Neural progenitor cell (in vitro differentiated cells): ENCODE measurements around the gene PTHLH. TPM values are rescaled to one million over a fixed set of nuclear protein-coding genes. Genes with fewer than 3 reads are reported as not detected.

Source experiments
- DNase-seq: peaks from one replicate; pipeline ENCODE4 v3.0.0-alpha.2; 2016; ENCODE audit warnings: low spot score
- H2AFZ ChIP-seq: fragments of 200-600 bp; sonication (generic); replicated peaks from 2 replicates; pipeline ENCODE4 v1.6.1; 2016; ENCODE audit warnings: antibody characterized with exemption
- H3F3A ChIP-seq: fragments of 200-600 bp; sonication (generic); 2 replicates; pipeline ENCODE4 v1.6.1; 2016; ENCODE audit warnings: antibody characterized with exemption, low read depth
- H3K27ac ChIP-seq: fragments of 200-600 bp; sonication (generic); 2 replicates; pipeline ENCODE4 v1.5.1; 2016; ENCODE audit warnings: mild to moderate bottlenecking
- H3K27me3 ChIP-seq: fragments of 200-600 bp; sonication (generic); 2 replicates; pipeline ENCODE4 v1.6.1; 2016; ENCODE audit warnings: mild to moderate bottlenecking, moderate library complexity
- H3K36me3 ChIP-seq: fragments of 200-600 bp; sonication (generic); 2 replicates; pipeline ENCODE4 v1.5.1; 2016
- H3K4me1 ChIP-seq: fragments of 200-600 bp; sonication (generic); 2 replicates; pipeline ENCODE4 v1.6.1; 2016; ENCODE audit warnings: mixed run types
- H3K4me2 ChIP-seq: fragments of 200-600 bp; sonication (generic); 2 replicates; pipeline ENCODE4 v1.6.1; 2016
- H3K4me3 ChIP-seq: fragments of 200-600 bp; sonication (generic); 2 replicates; pipeline ENCODE4 v1.5.1; 2016
- H3K79me2 ChIP-seq: fragments of 200-600 bp; sonication (generic); 2 replicates; pipeline ENCODE4 v1.6.1; 2016; ENCODE audit warnings: low read depth
- H3K9ac ChIP-seq: fragments of 200-600 bp; sonication (generic); 2 replicates; pipeline ENCODE4 v1.6.1; 2016
- H3K9me3 ChIP-seq: fragments of 200-600 bp; sonication (generic); 2 replicates; pipeline ENCODE4 v1.5.1; 2016; ENCODE audit warnings: low read depth
- H4K20me1 ChIP-seq: fragments of 200-600 bp; sonication (generic); 2 replicates; pipeline ENCODE4 v1.6.1; 2016; ENCODE audit warnings: low read depth
- H3K27ac Mint-ChIP-seq: 3 replicates; pipeline ENCODE4 v1.8.0; 2021; ENCODE audit warnings: mixed read lengths
- H3K27me3 Mint-ChIP-seq: 2 replicates; pipeline ENCODE4 v1.8.0; 2022; ENCODE audit warnings: low read depth, mild to moderate bottlenecking, inconsistent platforms, moderate library complexity, mixed read lengths; ENCODE audit not compliant: insufficient read depth
- H3K36me3 Mint-ChIP-seq: 3 replicates; pipeline ENCODE4 v1.8.0; 2021; ENCODE audit warnings: mixed read lengths
- H3K4me1 Mint-ChIP-seq: 3 replicates; pipeline ENCODE4 v1.8.0; 2021; ENCODE audit warnings: mixed read lengths
- H3K4me3 Mint-ChIP-seq: 3 replicates; pipeline ENCODE4 v1.8.0; 2021; ENCODE audit warnings: mild to moderate bottlenecking, moderate library complexity, mixed read lengths
- H3K9me3 Mint-ChIP-seq: 3 replicates; pipeline ENCODE4 v1.8.0; 2020; ENCODE audit warnings: mixed read lengths
- EZH2 ChIP-seq: fragments of 200-600 bp; sonication (generic); IDR thresholded peaks from 2 replicates; pipeline ENCODE4 v1.6.1; 2017; ENCODE audit warnings: antibody characterized with exemption, mild to moderate bottlenecking, moderate library complexity
- EZH2phosphoT487 ChIP-seq: fragments of 200-600 bp; sonication (generic); IDR thresholded peaks from 2 replicates; pipeline ENCODE4 v1.6.1; 2017; ENCODE audit warnings: antibody characterized with exemption
- total RNA-seq: library from RNA; depleted of rRNA; stranded (reverse); fragments of >200 nt; gene quantifications from 2 replicates; pipeline ENCODE4 v1.2.3, GENCODE V29; 2015; ENCODE audit warnings: low replicate concordance
- TF ChIP-seq, protein P1 (sequence below): fragments of 200-600 bp; sonication (generic); IDR thresholded peaks from 2 replicates; pipeline ENCODE4 v1.5.1; 2017; ENCODE audit warnings: antibody characterized with exemption, mild to moderate bottlenecking

The PTHLH gene
- total RNA-seq, 1 donor from 2014 or later, result not detected

DNA sequence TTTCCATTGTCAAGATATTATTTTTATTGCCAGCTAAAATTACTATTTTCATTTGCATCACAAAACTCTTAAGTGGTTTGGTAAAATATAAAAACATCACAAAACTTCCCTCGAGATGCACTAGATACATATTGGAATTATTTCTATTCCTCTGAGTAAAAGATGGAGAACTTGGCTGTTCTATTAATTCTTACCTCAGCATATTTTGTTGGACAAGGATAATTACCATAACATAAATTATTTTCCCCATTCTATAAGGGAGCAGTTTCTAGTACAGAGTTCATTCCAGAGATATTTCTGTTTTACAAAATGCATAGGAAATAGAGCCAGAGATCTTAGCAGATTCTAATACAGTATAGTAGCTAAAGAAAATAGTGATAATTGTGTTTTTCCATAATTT, 42.6 kb upstream of the PTHLH start:
- TF ChIP-seq EZH2 (no peak), EZH2phosphoT487 (no peak)
- TF ChIP-seq, protein P1, sequence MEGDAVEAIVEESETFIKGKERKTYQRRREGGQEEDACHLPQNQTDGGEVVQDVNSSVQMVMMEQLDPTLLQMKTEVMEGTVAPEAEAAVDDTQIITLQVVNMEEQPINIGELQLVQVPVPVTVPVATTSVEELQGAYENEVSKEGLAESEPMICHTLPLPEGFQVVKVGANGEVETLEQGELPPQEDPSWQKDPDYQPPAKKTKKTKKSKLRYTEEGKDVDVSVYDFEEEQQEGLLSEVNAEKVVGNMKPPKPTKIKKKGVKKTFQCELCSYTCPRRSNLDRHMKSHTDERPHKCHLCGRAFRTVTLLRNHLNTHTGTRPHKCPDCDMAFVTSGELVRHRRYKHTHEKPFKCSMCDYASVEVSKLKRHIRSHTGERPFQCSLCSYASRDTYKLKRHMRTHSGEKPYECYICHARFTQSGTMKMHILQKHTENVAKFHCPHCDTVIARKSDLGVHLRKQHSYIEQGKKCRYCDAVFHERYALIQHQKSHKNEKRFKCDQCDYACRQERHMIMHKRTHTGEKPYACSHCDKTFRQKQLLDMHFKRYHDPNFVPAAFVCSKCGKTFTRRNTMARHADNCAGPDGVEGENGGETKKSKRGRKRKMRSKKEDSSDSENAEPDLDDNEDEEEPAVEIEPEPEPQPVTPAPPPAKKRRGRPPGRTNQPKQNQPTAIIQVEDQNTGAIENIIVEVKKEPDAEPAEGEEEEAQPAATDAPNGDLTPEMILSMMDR, result no peak
- H3F3A ChIP-seq, result no peaks in the 10 kb centered on the region
- H3K4me1 Mint-ChIP-seq, result peaks cover 6% of the 10 kb centered on the region
- no peaks in the 10 kb centered on the region for H4K20me1 ChIP-seq
- no peak overlapping the region for H3K27ac ChIP-seq
- no peak overlapping the region for H3K4me3 ChIP-seq
- H3K36me3 ChIP-seq, result no peaks in the 10 kb centered on the region
- no peak overlapping the region for H3K27ac Mint-ChIP-seq
- no peak overlapping the region for H3K9ac ChIP-seq
- no peaks in the 10 kb centered on the region for H3K9me3 ChIP-seq
- no peaks in the 10 kb centered on the region for H3K4me1 ChIP-seq
- no peaks in the 10 kb centered on the region for H3K36me3 Mint-ChIP-seq
- H3K27me3 Mint-ChIP-seq, result no peaks in the 10 kb centered on the region
- H3K79me2 ChIP-seq, result no peaks in the 10 kb centered on the region
- no peak overlapping the region for H3K4me3 Mint-ChIP-seq
- no peaks in the 10 kb centered on the region for H3K27me3 ChIP-seq
- DNase-seq, result no peak
- H2AFZ ChIP-seq, result no peak overlapping the region
- H3K4me2 ChIP-seq, result no peak overlapping the region
- H3K9me3 Mint-ChIP-seq, result no peaks in the 10 kb centered on the region

DNA sequence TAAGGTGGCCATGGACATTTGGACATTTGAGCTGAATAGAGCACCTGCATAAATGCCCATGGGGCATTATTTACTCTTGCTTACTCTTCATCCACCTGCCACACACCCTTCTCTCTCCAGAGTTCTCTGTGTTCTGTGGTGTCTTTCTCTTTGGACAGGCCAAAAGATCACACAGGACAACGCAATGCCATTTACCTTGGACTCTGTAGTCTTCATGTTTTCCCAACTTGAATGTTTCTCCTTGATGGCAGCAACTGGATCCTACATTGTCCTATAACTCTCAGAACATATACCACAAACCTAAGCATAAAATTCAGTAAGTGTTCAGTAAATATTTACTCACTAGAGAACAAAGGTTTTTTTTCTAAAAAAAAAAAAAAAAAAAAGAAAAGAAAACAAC, 41.7 kb upstream of the PTHLH start:
- H3K4me3 Mint-ChIP-seq, result no peak overlapping the region
- Histone ChIP-seq H3K9me3 (no peaks in the 10 kb centered on the region), H2AFZ (no peak overlapping the region), H3K27me3 (no peaks in the 10 kb centered on the region), H3K9ac (no peak overlapping the region), H3K4me3 (no peak overlapping the region), H4K20me1 (no peaks in the 10 kb centered on the region), H3F3A (no peaks in the 10 kb centered on the region), H3K4me2 (no peak overlapping the region), H3K4me1 (no peaks in the 10 kb centered on the region), H3K36me3 (no peaks in the 10 kb centered on the region), H3K79me2 (no peaks in the 10 kb centered on the region), H3K27ac (no peak overlapping the region)
- H3K9me3 Mint-ChIP-seq, result no peaks in the 10 kb centered on the region
- H3K36me3 Mint-ChIP-seq, result no peaks in the 10 kb centered on the region
- H3K27ac Mint-ChIP-seq, result no peak overlapping the region
- DNase-seq, result no peak
- no peaks in the 10 kb centered on the region for H3K27me3 Mint-ChIP-seq
- TF ChIP-seq EZH2, result no peak
- TF ChIP-seq EZH2phosphoT487, result no peak
- TF ChIP-seq, protein P1, result no peak
- H3K4me1 Mint-ChIP-seq, result peaks cover 6% of the 10 kb centered on the region

DNA sequence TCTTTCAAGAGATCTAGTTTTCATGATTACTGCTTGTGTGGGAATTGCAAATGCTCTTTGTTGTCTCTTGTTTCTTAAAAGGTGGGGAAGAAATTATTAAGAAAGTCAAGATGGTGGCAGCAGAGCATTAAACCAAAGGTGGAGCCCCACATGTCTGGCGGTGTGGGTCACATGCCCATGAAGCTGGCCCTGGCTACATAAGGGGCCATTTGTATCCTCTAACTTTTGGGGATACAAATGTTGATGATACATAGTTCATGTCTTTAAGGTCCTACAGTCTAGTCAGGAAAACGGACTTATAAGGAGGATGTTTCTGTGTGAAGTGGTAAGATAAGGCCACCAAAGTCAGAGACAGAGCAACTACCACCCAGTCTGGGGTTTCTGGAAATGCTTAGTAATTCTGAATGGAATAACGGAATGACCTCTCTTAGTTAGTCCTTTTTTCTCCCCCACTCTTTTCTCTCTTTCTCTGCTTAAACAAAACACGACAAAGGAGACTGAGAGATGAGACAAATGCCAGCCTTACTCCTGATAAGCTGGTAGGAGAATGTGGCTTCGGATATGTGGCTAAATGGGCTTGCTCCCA, 39.9 kb upstream of the PTHLH start:
- H3K4me1 ChIP-seq, result no peaks in the 10 kb centered on the region
- no peaks in the 10 kb centered on the region for H3K36me3 Mint-ChIP-seq
- no peak overlapping the region for H3K4me2 ChIP-seq
- H3K9me3 ChIP-seq, result no peaks in the 10 kb centered on the region
- H3K27ac Mint-ChIP-seq, result no peak overlapping the region
- H3F3A ChIP-seq, result no peaks in the 10 kb centered on the region
- no peak overlapping the region for H3K4me3 Mint-ChIP-seq
- no peak overlapping the region for H2AFZ ChIP-seq
- no peak overlapping the region for H3K9ac ChIP-seq
- H3K36me3 ChIP-seq, result no peaks in the 10 kb centered on the region
- no peaks in the 10 kb centered on the region for H3K9me3 Mint-ChIP-seq
- DNase-seq, result no peak
- H3K27me3 Mint-ChIP-seq, result no peaks in the 10 kb centered on the region
- H3K4me3 ChIP-seq, result no peak overlapping the region
- no peaks in the 10 kb centered on the region for H4K20me1 ChIP-seq
- H3K4me1 Mint-ChIP-seq, result peaks cover 3% of the 10 kb centered on the region
- TF ChIP-seq, protein P1, result no peak
- no peak for TF ChIP-seq EZH2phosphoT487
- no peak for TF ChIP-seq EZH2
- no peaks in the 10 kb centered on the region for H3K27me3 ChIP-seq
- H3K27ac ChIP-seq, result no peak overlapping the region
- no peaks in the 10 kb centered on the region for H3K79me2 ChIP-seq
